Effector memory CD4-positive, alpha-beta T cell (primary cell): ENCODE results near the gene NINL.
"Not testable (repeated sequence)": the region's sequence is repeated elsewhere in the genome, so short reads cannot be mapped to it uniquely, and the experiment has no call there.

ENCODE experiments used
- DNase-seq, 3 donors: peaks; one replicate each; pipeline ENCODE4 v3.0.0-alpha.2; 2020
- H3K27ac ChIP-seq: 2 replicates; pipeline ENCODE4 v1.7.0; 2013; ENCODE audit warnings: mild to moderate bottlenecking, low read length, moderate library complexity; ENCODE audit not compliant: insufficient read depth, poor library complexity, severe bottlenecking
- H3K27me3 ChIP-seq: replicated peaks from 2 replicates; pipeline ENCODE4 v1.7.0; 2013; ENCODE audit warnings: mild to moderate bottlenecking, low read length; ENCODE audit not compliant: insufficient read depth, control insufficient read depth, poor library complexity, severe bottlenecking
- H3K36me3 ChIP-seq: 2 replicates; pipeline ENCODE4 v1.7.0; 2013; ENCODE audit warnings: mild to moderate bottlenecking, low read length, moderate library complexity; ENCODE audit not compliant: control insufficient read depth, insufficient read depth
- H3K4me1 ChIP-seq: 2 replicates; pipeline ENCODE4 v1.7.0; 2013; ENCODE audit warnings: low read length, mild to moderate bottlenecking; ENCODE audit not compliant: control insufficient read depth, insufficient read depth, poor library complexity, severe bottlenecking
- H3K4me3 ChIP-seq: 2 replicates; pipeline ENCODE4 v1.7.0; 2013; ENCODE audit warnings: low read length, low read depth, mild to moderate bottlenecking; ENCODE audit not compliant: insufficient read depth, poor library complexity, severe bottlenecking
- H3K9me3 ChIP-seq: 2 replicates; pipeline ENCODE4 v1.7.0; 2013; ENCODE audit warnings: mild to moderate bottlenecking, low read length, moderate library complexity; ENCODE audit not compliant: control insufficient read depth

Gene NINL

GRCh38 chr20:25600632-25601031 is 15.3 kb upstream of the NINL start:
- no peak overlapping the region for H3K27ac ChIP-seq
- no peak overlapping the region for H3K4me3 ChIP-seq
- no peaks in the 10 kb centered on the region for H3K36me3 ChIP-seq
- H3K9me3 ChIP-seq, result no peaks in the 10 kb centered on the region
- no peaks in the 10 kb centered on the region for H3K27me3 ChIP-seq
- DNase-seq, result no peak
- H3K4me1 ChIP-seq, result no peaks in the 10 kb centered on the region

GRCh38 chr20:25592135-25592852 is 7.0 kb upstream of the NINL start:
- DNase-seq, result no peak
- Histone ChIP-seq H3K27ac (no peak overlapping the region), H3K4me3 (no peak overlapping the region), H3K4me1 (no peaks in the 10 kb centered on the region), H3K9me3 (no peaks in the 10 kb centered on the region), H3K36me3 (no peaks in the 10 kb centered on the region), H3K27me3 (no peaks in the 10 kb centered on the region)

GRCh38 chr20:25590778-25591177 is 5.4 kb upstream of the NINL start:
- not testable (repeated sequence) for DNase-seq, H3K36me3 ChIP-seq, H3K4me3 ChIP-seq, H3K4me1 ChIP-seq, H3K9me3 ChIP-seq, H3K27me3 ChIP-seq, H3K27ac ChIP-seq

GRCh38 chr20:25588491-25588890 is 3.2 kb upstream of the NINL start:
- no peaks in the 10 kb centered on the region for H3K36me3 ChIP-seq
- peaks cover 5% of the 10 kb centered on the region for H3K4me1 ChIP-seq
- no peak for DNase-seq
- no peaks in the 10 kb centered on the region for H3K9me3 ChIP-seq
- H3K4me3 ChIP-seq, result no peak overlapping the region
- H3K27ac ChIP-seq, result no peak overlapping the region
- no peaks in the 10 kb centered on the region for H3K27me3 ChIP-seq

- H3K9me3 ChIP-seq, result no peaks in the 10 kb centered on the region
- peaks cover 5% of the 10 kb centered on the region for H3K4me1 ChIP-seq
- DNase-seq, result no peak
- no peak overlapping the region for H3K27ac ChIP-seq
- no peaks in the 10 kb centered on the region for H3K36me3 ChIP-seq
- H3K4me3 ChIP-seq, result no peak overlapping the region
- no peaks in the 10 kb centered on the region for H3K27me3 ChIP-seq
Measured at GRCh38 chr20:25587536-25587935, 2.2 kb upstream of the NINL start.

- Histone ChIP-seq H3K27me3 (no peaks in the 10 kb centered on the region), H3K9me3 (no peaks in the 10 kb centered on the region), H3K4me1 (peaks cover 5% of the 10 kb centered on the region), H3K27ac (no peak overlapping the region), H3K36me3 (no peaks in the 10 kb centered on the region), H3K4me3 (no peak overlapping the region)
- no peak for DNase-seq
Measured at GRCh38 chr20:25586877-25587276, 1.5 kb upstream of the NINL start.

- H3K36me3 ChIP-seq, H3K4me3 ChIP-seq, H3K9me3 ChIP-seq, H3K27me3 ChIP-seq, DNase-seq, H3K4me1 ChIP-seq, H3K27ac ChIP-seq: not testable (repeated sequence)
Measured at GRCh38 chr20:25583607-25584006, 1.7 kb downstream of the NINL start.

- Histone ChIP-seq H3K27ac (no peak overlapping the region), H3K9me3 (no peaks in the 10 kb centered on the region), H3K4me3 (no peak overlapping the region), H3K4me1 (peaks cover 5% of the 10 kb centered on the region), H3K27me3 (no peaks in the 10 kb centered on the region), H3K36me3 (no peaks in the 10 kb centered on the region)
- no peak for DNase-seq
Measured at GRCh38 chr20:25580711-25581110, 4.6 kb downstream of the NINL start.

GRCh38 chr20:25579081-25579770 is 6.1 kb downstream of the NINL start:
- H3K4me3 ChIP-seq, result no peak overlapping the region
- no peaks in the 10 kb centered on the region for H3K4me1 ChIP-seq
- no peaks in the 10 kb centered on the region for H3K9me3 ChIP-seq
- H3K27ac ChIP-seq, result no peak overlapping the region
- no peaks in the 10 kb centered on the region for H3K36me3 ChIP-seq
- DNase-seq, result no peak
- no peaks in the 10 kb centered on the region for H3K27me3 ChIP-seq

GRCh38 chr20:25576783-25577530 is 8.4 kb downstream of the NINL start:
- H3K4me3 ChIP-seq, result no peak overlapping the region
- DNase-seq, result no peak
- no peaks in the 10 kb centered on the region for H3K9me3 ChIP-seq
- no peak overlapping the region for H3K27ac ChIP-seq
- no peaks in the 10 kb centered on the region for H3K27me3 ChIP-seq
- H3K4me1 ChIP-seq, result no peaks in the 10 kb centered on the region
- no peaks in the 10 kb centered on the region for H3K36me3 ChIP-seq
